HEK293 (cell line): ENCODE data around the gene SPAAR.

ENCODE experiments used
- INSM2 ChIP-seq: fragments of 450-650 bp; formaldehyde crosslinking; IDR thresholded peaks from 2 replicates; pipeline ENCODE4 v1.5.1; 2016; ENCODE audit warnings: missing biosample characterization, missing genetic modification characterization
- OSR2 ChIP-seq: fragments of 450-650 bp; formaldehyde crosslinking; IDR thresholded peaks from 2 replicates; pipeline ENCODE4 v1.5.1; 2016; ENCODE audit warnings: missing biosample characterization, missing genetic modification characterization
- REST ChIP-seq: fragments of 450-650 bp; formaldehyde crosslinking; IDR thresholded peaks from 2 replicates; pipeline ENCODE4 v1.5.1; 2016; ENCODE audit warnings: missing biosample characterization, missing genetic modification characterization
- SALL2 ChIP-seq: fragments of 450-650 bp; formaldehyde crosslinking; IDR thresholded peaks from 2 replicates; pipeline ENCODE4 v1.5.0; 2017; ENCODE audit warnings: missing biosample characterization, mild to moderate bottlenecking, missing genetic modification characterization, borderline replicate concordance
- WT1 ChIP-seq: fragments of 450-650 bp; formaldehyde crosslinking; IDR thresholded peaks from 2 replicates; pipeline ENCODE4 v1.5.1; 2016; ENCODE audit warnings: missing biosample characterization, missing genetic modification characterization
- ZBTB10 ChIP-seq: fragments of 450-650 bp; formaldehyde crosslinking; IDR thresholded peaks from 2 replicates; pipeline ENCODE4 v1.5.1; 2016; ENCODE audit warnings: missing biosample characterization, missing genetic modification characterization
- ZBTB11 ChIP-seq: fragments of 450-650 bp; formaldehyde crosslinking; conservative IDR thresholded peaks from 2 replicates; pipeline ENCODE4 v1.5.1; 2016; ENCODE audit warnings: low read depth, missing biosample characterization, missing genetic modification characterization
- ZBTB49 ChIP-seq: fragments of 450-650 bp; formaldehyde crosslinking; IDR thresholded peaks from 2 replicates; pipeline ENCODE4 v1.5.1; 2016; ENCODE audit warnings: missing biosample characterization, missing genetic modification characterization, low read depth
- ZBTB7A ChIP-seq: fragments of 450-650 bp; formaldehyde crosslinking; IDR thresholded peaks from 2 replicates; pipeline ENCODE4 v1.5.1; 2016; ENCODE audit warnings: low read depth, missing biosample characterization, missing genetic modification characterization
- ZFHX2 ChIP-seq: fragments of 450-650 bp; formaldehyde crosslinking; conservative IDR thresholded peaks from 2 replicates; pipeline ENCODE4 v1.5.1; 2016; ENCODE audit warnings: missing biosample characterization, missing genetic modification characterization
- ZNF10 ChIP-seq: fragments of 450-650 bp; formaldehyde crosslinking; IDR thresholded peaks from 2 replicates; pipeline ENCODE4 v1.5.1; 2017; ENCODE audit warnings: missing biosample characterization, missing genetic modification characterization
- ZNF114 ChIP-seq: fragments of 450-650 bp; formaldehyde crosslinking; IDR thresholded peaks from 2 replicates; pipeline ENCODE4 v1.5.0; 2017; ENCODE audit warnings: missing biosample characterization, missing genetic modification characterization
- ZNF121 ChIP-seq: fragments of 450-650 bp; formaldehyde crosslinking; IDR thresholded peaks from 2 replicates; pipeline ENCODE4 v1.5.1; 2016; ENCODE audit warnings: missing biosample characterization, missing genetic modification characterization
- ZNF214 ChIP-seq: fragments of 450-650 bp; formaldehyde crosslinking; IDR thresholded peaks from 2 replicates; pipeline ENCODE4 v1.5.1; 2017; ENCODE audit warnings: missing biosample characterization, mild to moderate bottlenecking, missing genetic modification characterization, borderline replicate concordance
- ZNF26 ChIP-seq: fragments of 450-650 bp; formaldehyde crosslinking; IDR thresholded peaks from 2 replicates; pipeline ENCODE4 v1.5.1; 2016; ENCODE audit warnings: missing biosample characterization, missing genetic modification characterization
- ZNF280C ChIP-seq: fragments of 450-650 bp; formaldehyde crosslinking; IDR thresholded peaks from 2 replicates; pipeline ENCODE4 v1.5.1; 2016; ENCODE audit warnings: missing biosample characterization, missing genetic modification characterization
- ZNF292 ChIP-seq: fragments of 450-650 bp; formaldehyde crosslinking; IDR thresholded peaks from 2 replicates; pipeline ENCODE4 v1.5.1; 2016; ENCODE audit warnings: low read depth, missing biosample characterization, missing genetic modification characterization, borderline replicate concordance
- ZNF366 ChIP-seq: fragments of 450-650 bp; formaldehyde crosslinking; conservative IDR thresholded peaks from 2 replicates; pipeline ENCODE4 v1.5.1; 2016; ENCODE audit warnings: missing biosample characterization, missing genetic modification characterization
- ZNF404 ChIP-seq: fragments of 450-650 bp; formaldehyde crosslinking; IDR thresholded peaks from 2 replicates; pipeline ENCODE4 v1.5.1; 2017; ENCODE audit warnings: missing biosample characterization, missing genetic modification characterization
- ZNF521 ChIP-seq: fragments of 450-650 bp; formaldehyde crosslinking; IDR thresholded peaks from 2 replicates; pipeline ENCODE4 v1.5.1; 2017; ENCODE audit warnings: missing biosample characterization, mild to moderate bottlenecking, missing genetic modification characterization

Gene SPAAR

GRCh38 chr9:35905912-35906679 is 3.2 kb upstream of the SPAAR start, which contains the start of gene HRCT1 (continued):
- TF ChIP-seq ZBTB11: no peak
- no peak for TF ChIP-seq ZNF521 (tag by site-specific recombination)
- TF ChIP-seq ZNF404 (tag by site-specific recombination): no peak
- TF ChIP-seq ZNF292 (tag by site-specific recombination): no peak
- TF ChIP-seq ZBTB10 (tag by site-specific recombination): no peak
- TF ChIP-seq SALL2: no peak
- TF ChIP-seq ZNF121 (tag by site-specific recombination): peak; percentile 49; the same call in 1 of the 2 replicates
- TF ChIP-seq ZBTB49 (tag by site-specific recombination): no peak
- TF ChIP-seq ZBTB7A (tag by site-specific recombination): no peak
- TF ChIP-seq OSR2 (tag by site-specific recombination): peak; percentile 31; the same call in 1 of the 2 replicates
- TF ChIP-seq ZNF10 (tag by site-specific recombination): peak; percentile 74; the same call in 1 of the 2 replicates
- TF ChIP-seq ZNF214: no peak
- TF ChIP-seq ZNF366 (tag by site-specific recombination): peak; percentile 40; the same call in 1 of the 2 replicates
- no peak for TF ChIP-seq ZNF280C
- peak; percentile 37 for TF ChIP-seq REST
- TF ChIP-seq ZNF26 (tag by site-specific recombination): no peak
- no peak for TF ChIP-seq ZNF114 (tag by site-specific recombination)
- TF ChIP-seq ZFHX2 (tag by site-specific recombination): peak; percentile 69
- TF ChIP-seq WT1 (tag by site-specific recombination): peak; percentile 72
- TF ChIP-seq INSM2 (tag by site-specific recombination): no peak
